ENCODE results near the gene CEP164.

DNA sequence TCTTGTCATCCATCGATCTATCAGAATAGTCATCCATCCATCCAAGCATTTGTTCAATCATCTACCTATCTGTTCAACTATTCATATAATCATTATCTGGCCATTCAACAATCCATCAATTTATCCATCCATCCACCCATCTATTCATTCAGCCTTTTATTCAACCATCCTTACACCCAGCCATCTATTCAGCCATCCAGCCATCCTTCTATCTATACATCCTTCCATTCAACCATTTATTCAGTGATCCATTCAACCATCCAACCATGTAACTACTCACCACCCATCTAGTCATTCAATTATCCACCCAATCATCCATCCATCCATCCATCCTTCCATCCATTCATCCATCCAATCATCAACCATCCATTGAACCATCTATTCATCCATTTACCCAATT is 106.8 kb downstream of the CEP164 start:
- TF ChIP-seq, protein P1, sequence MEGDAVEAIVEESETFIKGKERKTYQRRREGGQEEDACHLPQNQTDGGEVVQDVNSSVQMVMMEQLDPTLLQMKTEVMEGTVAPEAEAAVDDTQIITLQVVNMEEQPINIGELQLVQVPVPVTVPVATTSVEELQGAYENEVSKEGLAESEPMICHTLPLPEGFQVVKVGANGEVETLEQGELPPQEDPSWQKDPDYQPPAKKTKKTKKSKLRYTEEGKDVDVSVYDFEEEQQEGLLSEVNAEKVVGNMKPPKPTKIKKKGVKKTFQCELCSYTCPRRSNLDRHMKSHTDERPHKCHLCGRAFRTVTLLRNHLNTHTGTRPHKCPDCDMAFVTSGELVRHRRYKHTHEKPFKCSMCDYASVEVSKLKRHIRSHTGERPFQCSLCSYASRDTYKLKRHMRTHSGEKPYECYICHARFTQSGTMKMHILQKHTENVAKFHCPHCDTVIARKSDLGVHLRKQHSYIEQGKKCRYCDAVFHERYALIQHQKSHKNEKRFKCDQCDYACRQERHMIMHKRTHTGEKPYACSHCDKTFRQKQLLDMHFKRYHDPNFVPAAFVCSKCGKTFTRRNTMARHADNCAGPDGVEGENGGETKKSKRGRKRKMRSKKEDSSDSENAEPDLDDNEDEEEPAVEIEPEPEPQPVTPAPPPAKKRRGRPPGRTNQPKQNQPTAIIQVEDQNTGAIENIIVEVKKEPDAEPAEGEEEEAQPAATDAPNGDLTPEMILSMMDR (IDR thresholded peaks at IDR 0.05; ENCODE audit: low read depth, low read length), result no peak
- no peak for TF ChIP-seq EZH2phosphoT487 (IDR thresholded peaks at IDR 0.05; ENCODE audit: low read depth)

Measured in OCI-LY3 (cell line).